SU-DHL-6 (cell line): ENCODE results near the gene PRR35.

ENCODE experiments used
- H2AFZ ChIP-seq: fragments of 200-600 bp; sonication (generic); 2 replicates; pipeline ENCODE4 v1.6.1; 2014; ENCODE audit warnings: low read depth, mild to moderate bottlenecking, moderate library complexity, mixed read lengths, antibody characterized with exemption, low read length; ENCODE audit not compliant: severe bottlenecking
- H3F3A ChIP-seq: fragments of 200-600 bp; shearing (Covaris generic); 2 replicates; pipeline ENCODE4 v1.6.0; 2016; ENCODE audit warnings: antibody characterized with exemption, mild to moderate bottlenecking; ENCODE audit not compliant: insufficient read depth
- H3K27ac ChIP-seq: fragments of 200-600 bp; sonication (generic); 2 replicates; pipeline ENCODE4 v1.5.1; 2016; ENCODE audit warnings: low read depth, mild to moderate bottlenecking, low read length, moderate library complexity, mixed read lengths
- H3K27me3 ChIP-seq: fragments of 200-600 bp; sonication (generic), shearing (Covaris generic); 2 replicates; pipeline ENCODE4 v1.6.0; 2014; ENCODE audit warnings: mild to moderate bottlenecking, low read length
- H3K36me3 ChIP-seq: fragments of 200-600 bp; sonication (generic); 2 replicates; pipeline ENCODE4 v1.6.1; 2014; ENCODE audit warnings: mild to moderate bottlenecking, low read length, mixed read lengths
- H3K4me2 ChIP-seq: fragments of 300-600, 200-600 bp; shearing (Covaris generic), sonication (generic); 2 replicates; pipeline ENCODE4 v1.6.0; 2014; ENCODE audit warnings: low read length, low read depth, mild to moderate bottlenecking; ENCODE audit not compliant: poor library complexity, severe bottlenecking
- H3K4me3 ChIP-seq: fragments of 200-600 bp; sonication (generic); 2 replicates; pipeline ENCODE4 v1.5.1; 2014; ENCODE audit warnings: antibody characterized with exemption, low read length, mild to moderate bottlenecking, mixed read lengths; ENCODE audit not compliant: insufficient read depth, poor library complexity, severe bottlenecking
- H3K79me2 ChIP-seq: fragments of 200-600 bp; sonication (generic); 2 replicates; pipeline ENCODE4 v1.6.1; 2014; ENCODE audit warnings: mild to moderate bottlenecking, low read length, moderate library complexity; ENCODE audit not compliant: insufficient read depth
- H3K9ac ChIP-seq: fragments of 200-600 bp; sonication (generic); 2 replicates; pipeline ENCODE4 v1.7.0; 2014; ENCODE audit warnings: mild to moderate bottlenecking, low read length
- H3K9me2 ChIP-seq: fragments of 200-600 bp; sonication (generic); replicated peaks from 2 replicates; pipeline ENCODE4 v1.6.1; 2014; ENCODE audit warnings: low read length; ENCODE audit not compliant: insufficient read depth
- H3K9me3 ChIP-seq: fragments of 200-600 bp; sonication (generic); 2 replicates; pipeline ENCODE4 v1.6.1; 2014; ENCODE audit warnings: low read length, mixed read lengths; ENCODE audit not compliant: insufficient read depth
- H4K20me1 ChIP-seq: fragments of 200-600 bp; sonication (generic); 2 replicates; pipeline ENCODE4 v1.6.1; 2014; ENCODE audit warnings: low read depth, mild to moderate bottlenecking, antibody characterized with exemption, low read length, moderate library complexity, mixed read lengths
- EZH2phosphoT487 ChIP-seq: fragments of 200-600 bp; sonication (generic), shearing (Covaris generic); conservative IDR thresholded peaks from 2 replicates; pipeline ENCODE4 v1.6.1; 2018; ENCODE audit warnings: mild to moderate bottlenecking, antibody characterized with exemption, low read length, moderate library complexity, mixed read lengths
- TF ChIP-seq, protein P1 (sequence below): fragments of 200-600 bp; sonication (generic); IDR thresholded peaks from one replicate; pipeline ENCODE4 v1.5.1; 2017; ENCODE audit warnings: antibody characterized with exemption, mild to moderate bottlenecking, low read length, moderate library complexity; ENCODE audit not compliant: insufficient read depth, poor library complexity, severe bottlenecking

The PRR35 gene

DNA sequence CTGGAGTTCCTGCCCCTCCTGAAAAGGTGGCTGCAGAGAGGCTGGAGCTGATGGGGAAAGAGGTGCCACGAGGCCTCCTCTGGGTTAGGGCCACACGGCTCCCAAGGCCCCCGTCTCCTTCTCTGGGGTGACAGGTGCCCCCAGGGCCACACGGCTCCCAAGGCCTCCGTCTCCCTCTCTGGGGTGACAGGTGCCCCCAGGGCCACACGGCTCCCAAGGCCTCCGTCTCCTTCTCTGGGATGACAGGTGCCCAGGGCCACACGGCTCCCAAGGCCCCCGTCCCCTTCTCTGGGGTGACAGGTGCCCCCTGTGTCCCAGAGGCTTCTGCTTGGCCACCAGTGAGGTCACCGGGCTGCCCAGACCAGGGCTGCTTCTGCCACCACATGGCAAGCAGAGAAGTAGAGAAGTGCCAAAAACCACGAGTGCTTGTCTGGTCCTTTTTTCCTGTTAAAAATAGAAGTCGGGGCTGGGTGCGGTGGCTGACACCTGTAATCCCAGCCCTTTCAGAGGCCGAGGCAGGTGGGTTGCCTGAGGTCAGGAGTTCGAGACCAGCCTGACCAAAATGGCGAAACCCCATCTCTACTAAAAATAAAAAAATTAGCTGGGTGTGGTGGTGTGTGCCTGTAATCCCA, 28.6 kb upstream of the PRR35 start:
- Histone ChIP-seq H3K27me3 (no peaks in the 10 kb centered on the region), H3K9me3 (no peaks in the 10 kb centered on the region), H3K4me2 (no peak overlapping the region), H4K20me1 (no peaks in the 10 kb centered on the region; the same call in 1 of the 2 replicates), H3F3A (no peaks in the 10 kb centered on the region), H3K4me3 (no peak overlapping the region), H3K36me3 (no peaks in the 10 kb centered on the region), H3K9me2 (no peaks in the 10 kb centered on the region), H3K27ac (no peak overlapping the region), H3K79me2 (peaks cover 70% of the 10 kb centered on the region), H3K9ac (no peak overlapping the region), H2AFZ (no peak overlapping the region)
- TF ChIP-seq, protein P1, sequence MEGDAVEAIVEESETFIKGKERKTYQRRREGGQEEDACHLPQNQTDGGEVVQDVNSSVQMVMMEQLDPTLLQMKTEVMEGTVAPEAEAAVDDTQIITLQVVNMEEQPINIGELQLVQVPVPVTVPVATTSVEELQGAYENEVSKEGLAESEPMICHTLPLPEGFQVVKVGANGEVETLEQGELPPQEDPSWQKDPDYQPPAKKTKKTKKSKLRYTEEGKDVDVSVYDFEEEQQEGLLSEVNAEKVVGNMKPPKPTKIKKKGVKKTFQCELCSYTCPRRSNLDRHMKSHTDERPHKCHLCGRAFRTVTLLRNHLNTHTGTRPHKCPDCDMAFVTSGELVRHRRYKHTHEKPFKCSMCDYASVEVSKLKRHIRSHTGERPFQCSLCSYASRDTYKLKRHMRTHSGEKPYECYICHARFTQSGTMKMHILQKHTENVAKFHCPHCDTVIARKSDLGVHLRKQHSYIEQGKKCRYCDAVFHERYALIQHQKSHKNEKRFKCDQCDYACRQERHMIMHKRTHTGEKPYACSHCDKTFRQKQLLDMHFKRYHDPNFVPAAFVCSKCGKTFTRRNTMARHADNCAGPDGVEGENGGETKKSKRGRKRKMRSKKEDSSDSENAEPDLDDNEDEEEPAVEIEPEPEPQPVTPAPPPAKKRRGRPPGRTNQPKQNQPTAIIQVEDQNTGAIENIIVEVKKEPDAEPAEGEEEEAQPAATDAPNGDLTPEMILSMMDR, result no peak
- no peak for TF ChIP-seq EZH2phosphoT487

DNA sequence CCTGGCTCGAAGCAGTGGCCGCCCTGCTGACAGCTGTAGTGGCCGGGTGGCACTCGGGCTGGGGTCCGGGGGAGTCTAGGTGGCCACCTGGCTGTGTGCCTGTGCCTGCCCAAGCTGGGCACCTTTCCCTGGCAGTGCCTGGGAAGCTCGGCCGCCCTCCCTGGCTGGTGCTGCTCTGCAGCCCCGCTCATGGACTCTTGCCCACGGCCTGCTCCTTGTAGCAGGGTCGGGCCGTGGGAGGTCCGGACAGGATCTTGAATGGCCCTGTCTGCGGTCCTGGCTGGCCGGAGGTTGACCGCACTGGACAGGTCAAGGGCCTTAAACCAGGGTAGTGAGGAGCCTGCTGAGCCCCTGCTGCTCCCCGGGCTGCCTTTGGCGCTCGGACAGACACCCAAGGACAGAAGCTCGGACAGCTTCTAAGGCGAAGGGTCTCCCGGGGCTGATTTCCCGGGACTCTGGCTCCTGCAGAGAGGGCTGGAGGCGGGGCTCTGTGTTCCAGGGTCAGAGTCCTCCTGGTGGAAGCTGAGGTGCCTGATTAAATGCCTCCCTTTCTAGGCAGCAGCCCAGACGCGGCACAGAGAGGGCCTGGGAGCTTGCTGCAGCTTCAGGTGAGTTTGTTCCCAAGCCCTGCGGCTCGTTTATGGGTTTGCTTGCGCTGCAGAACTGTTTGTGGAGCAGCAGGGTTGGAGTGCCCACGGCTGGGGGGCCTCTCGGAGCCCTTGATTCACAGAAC, 26.6 kb upstream of the PRR35 start:
- Histone ChIP-seq H3K4me2 (no peak overlapping the region), H3K79me2 (peaks cover 69% of the 10 kb centered on the region), H3K9me3 (no peaks in the 10 kb centered on the region), H3K9ac (no peak overlapping the region), H3K27me3 (no peaks in the 10 kb centered on the region), H3K4me3 (no peak overlapping the region), H4K20me1 (no peaks in the 10 kb centered on the region; the same call in 1 of the 2 replicates), H3F3A (no peaks in the 10 kb centered on the region), H2AFZ (no peak overlapping the region), H3K36me3 (no peaks in the 10 kb centered on the region), H3K27ac (no peak overlapping the region), H3K9me2 (no peaks in the 10 kb centered on the region)
- TF ChIP-seq, protein P1, result no peak
- TF ChIP-seq EZH2phosphoT487, result no peak

DNA sequence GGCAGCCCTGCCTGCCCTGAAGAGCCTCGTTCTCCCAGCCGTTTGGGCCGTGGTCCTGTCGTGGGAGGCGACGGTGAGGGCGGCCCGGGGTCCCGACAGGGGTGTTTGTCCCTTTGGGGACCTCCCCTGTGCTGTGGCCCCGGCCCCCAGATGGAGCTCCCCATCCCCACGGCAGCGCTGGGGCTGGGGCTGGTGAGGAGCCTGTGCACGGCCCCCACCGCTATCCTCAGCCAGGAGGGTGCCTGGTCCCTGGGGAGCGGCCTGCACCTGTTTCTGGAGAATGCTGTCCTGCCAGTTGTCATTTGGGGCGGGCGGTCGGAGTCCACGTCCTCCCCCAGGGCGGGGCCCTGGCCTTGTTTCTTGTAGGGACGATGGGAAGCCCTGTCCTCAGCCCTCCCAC, 26.1 kb upstream of the PRR35 start:
- no peak overlapping the region for H3K27ac ChIP-seq
- no peak overlapping the region for H3K4me2 ChIP-seq
- no peaks in the 10 kb centered on the region for H3K9me2 ChIP-seq
- H2AFZ ChIP-seq, result no peak overlapping the region
- no peaks in the 10 kb centered on the region for H3K9me3 ChIP-seq
- H3K4me3 ChIP-seq, result no peak overlapping the region
- H3K9ac ChIP-seq, result no peak overlapping the region
- H3K27me3 ChIP-seq, result no peaks in the 10 kb centered on the region
- TF ChIP-seq EZH2phosphoT487, result no peak
- TF ChIP-seq, protein P1, result no peak
- no peaks in the 10 kb centered on the region for H3K36me3 ChIP-seq
- no peaks in the 10 kb centered on the region; the same call in 1 of the 2 replicates for H4K20me1 ChIP-seq
- H3F3A ChIP-seq, result no peaks in the 10 kb centered on the region
- peaks cover 64% of the 10 kb centered on the region for H3K79me2 ChIP-seq
